Mucosa of stomach (tissue), 1 donor: Measurements from ENCODE around the gene CEMP1.

Experiments
- H3K27me3 ChIP-seq: one replicate; pipeline ENCODE4 v1.7.0; 2013; ENCODE audit warnings: mild to moderate bottlenecking, low read length; ENCODE audit not compliant: control insufficient read depth, insufficient read depth
- H3K36me3 ChIP-seq: one replicate; pipeline ENCODE4 v1.7.0; 2013; ENCODE audit warnings: low read length; ENCODE audit not compliant: control insufficient read depth, insufficient read depth
- H3K4me1 ChIP-seq: one replicate; pipeline ENCODE4 v1.7.0; 2013; ENCODE audit warnings: mild to moderate bottlenecking, low read length; ENCODE audit not compliant: control insufficient read depth, insufficient read depth
- H3K4me3 ChIP-seq: one replicate; pipeline ENCODE4 v1.7.0; 2013; ENCODE audit warnings: low read length
- H3K9ac ChIP-seq: one replicate; pipeline ENCODE4 v1.7.0; 2013; ENCODE audit warnings: mild to moderate bottlenecking, low read length, moderate library complexity
- H3K9me3 ChIP-seq: one replicate; pipeline ENCODE4 v1.7.0; 2013; ENCODE audit warnings: mild to moderate bottlenecking, low read length, moderate library complexity; ENCODE audit not compliant: control insufficient read depth
- donor health status: Pancreatic carcinoma.

Gene CEMP1

DNA sequence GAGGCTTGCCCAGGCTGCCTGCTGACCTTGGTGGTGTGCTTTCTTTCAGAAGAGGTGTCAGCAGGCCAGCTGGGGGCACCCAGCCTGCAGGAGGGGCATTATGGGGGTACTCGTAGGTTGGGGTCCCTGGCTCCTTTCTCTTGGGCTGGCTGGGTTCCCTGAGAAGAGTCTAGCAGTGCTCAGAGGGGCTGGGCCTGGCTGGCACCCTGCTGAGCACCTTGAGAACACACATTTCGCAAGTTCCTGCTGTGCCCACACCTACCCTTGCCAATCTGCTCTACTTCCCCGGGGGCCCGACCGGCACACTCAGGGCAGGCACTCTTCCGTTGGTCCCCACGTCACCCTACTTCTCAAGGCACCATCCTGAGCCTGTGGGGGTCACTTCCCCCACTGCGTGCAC is 5.1 kb downstream of the CEMP1 start:
- H3K27me3 ChIP-seq: no peaks in the 10 kb centered on the region
- peaks cover 7% of the 10 kb centered on the region for H3K4me1 ChIP-seq
- H3K36me3 ChIP-seq: peaks cover 4% of the 10 kb centered on the region
- H3K9me3 ChIP-seq: no peaks in the 10 kb centered on the region
- no peak overlapping the region for H3K9ac ChIP-seq
- no peak overlapping the region for H3K4me3 ChIP-seq

- H3K4me3 ChIP-seq: no peak overlapping the region
- H3K9me3 ChIP-seq: no peaks in the 10 kb centered on the region
- peaks cover 4% of the 10 kb centered on the region for H3K36me3 ChIP-seq
- no peak overlapping the region for H3K9ac ChIP-seq
- H3K27me3 ChIP-seq: no peaks in the 10 kb centered on the region
- H3K4me1 ChIP-seq: peaks cover 11% of the 10 kb centered on the region
Measured at GRCh38 chr16:2524339-2524938, 6.8 kb downstream of the CEMP1 start.

DNA sequence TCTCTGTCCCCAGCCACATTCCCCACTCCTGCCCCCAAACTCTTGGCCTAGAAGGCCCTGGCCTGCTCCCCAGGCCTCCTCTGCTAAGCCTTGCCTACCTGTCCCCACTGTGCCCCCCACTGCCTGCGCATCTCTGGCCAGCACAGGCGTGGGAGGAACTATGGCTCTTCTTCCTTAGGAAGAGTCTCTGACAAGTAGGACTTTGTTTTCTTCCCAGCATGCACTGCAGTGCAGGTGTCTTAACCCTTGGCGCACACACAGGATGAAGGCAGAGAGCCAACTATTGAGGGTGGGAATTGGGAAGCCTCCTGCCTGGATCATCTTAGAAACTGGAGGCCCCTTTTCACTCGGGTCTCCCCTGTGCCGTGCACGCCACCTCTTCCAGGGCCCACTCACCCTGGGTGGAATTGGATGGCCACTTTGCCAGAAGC is 7.4 kb downstream of the CEMP1 start:
- H3K4me1 ChIP-seq: peaks cover 17% of the 10 kb centered on the region
- no peak overlapping the region for H3K4me3 ChIP-seq
- no peaks in the 10 kb centered on the region for H3K27me3 ChIP-seq
- H3K36me3 ChIP-seq: no peaks in the 10 kb centered on the region
- H3K9ac ChIP-seq: no peak overlapping the region
- no peaks in the 10 kb centered on the region for H3K9me3 ChIP-seq

DNA sequence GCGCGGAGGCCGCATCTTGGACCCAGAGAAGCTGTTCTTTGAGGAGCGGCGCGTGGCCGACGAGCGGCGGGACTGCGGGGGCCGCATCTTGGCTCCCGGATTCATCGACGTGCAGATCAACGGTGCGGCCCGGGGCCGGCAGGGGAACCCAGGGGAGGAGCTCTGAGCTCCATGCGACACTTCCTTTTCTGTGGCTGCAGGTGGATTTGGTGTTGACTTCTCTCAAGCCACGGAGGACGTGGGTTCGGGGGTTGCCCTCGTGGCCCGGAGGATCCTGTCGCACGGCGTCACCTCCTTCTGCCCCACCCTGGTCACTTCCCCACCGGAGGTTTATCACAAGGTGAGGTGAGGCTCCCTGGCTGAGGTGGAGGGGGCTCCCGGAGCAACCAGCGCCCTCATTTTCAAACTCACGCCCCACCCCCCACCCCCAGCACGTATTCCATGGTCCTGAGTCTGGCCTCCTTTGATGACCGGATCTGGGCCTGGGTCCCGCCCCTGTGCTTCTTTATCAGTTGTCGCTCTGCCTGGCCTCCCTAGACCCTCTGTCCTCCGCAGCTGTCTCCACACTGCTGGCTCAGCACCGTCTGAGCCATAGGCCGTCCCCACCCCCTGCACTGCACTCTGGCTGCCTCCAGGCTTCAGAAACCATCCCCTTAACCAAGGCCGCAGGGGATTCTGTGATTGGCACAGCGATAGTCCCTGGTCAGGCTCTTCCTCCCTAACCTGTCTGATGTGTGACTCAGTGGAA is 10.2 kb downstream of the CEMP1 start:
- H3K36me3 ChIP-seq: no peaks in the 10 kb centered on the region
- no peak overlapping the region for H3K4me3 ChIP-seq
- H3K4me1 ChIP-seq: peaks cover 42% of the 10 kb centered on the region

GRCh38 chr16:2520097-2520783 is 11.0 kb downstream of the CEMP1 start, which contains the start of gene AMDHD2:
AMDHD2 (plus strand) TSS chr16:2520371; CDS start chr16:2520459, 88 bp downstream.
- Histone ChIP-seq H3K27me3 (no peaks in the 10 kb centered on the region), H3K9me3 (no peaks in the 10 kb centered on the region), H3K4me3 (no peak within 1 kb of the TSS), H3K36me3 (no peaks in the 10 kb centered on the region), H3K9ac (peak within 1 kb of the TSS; percentile 28), H3K4me1 (peaks cover 49% of the 10 kb centered on the region)

More for the DNA sequence above, 10.2 kb downstream of the CEMP1 start:
- Histone ChIP-seq H3K9me3 (no peaks in the 10 kb centered on the region), H3K27me3 (no peaks in the 10 kb centered on the region), H3K9ac (peak overlapping the region; percentile 11)

DNA sequence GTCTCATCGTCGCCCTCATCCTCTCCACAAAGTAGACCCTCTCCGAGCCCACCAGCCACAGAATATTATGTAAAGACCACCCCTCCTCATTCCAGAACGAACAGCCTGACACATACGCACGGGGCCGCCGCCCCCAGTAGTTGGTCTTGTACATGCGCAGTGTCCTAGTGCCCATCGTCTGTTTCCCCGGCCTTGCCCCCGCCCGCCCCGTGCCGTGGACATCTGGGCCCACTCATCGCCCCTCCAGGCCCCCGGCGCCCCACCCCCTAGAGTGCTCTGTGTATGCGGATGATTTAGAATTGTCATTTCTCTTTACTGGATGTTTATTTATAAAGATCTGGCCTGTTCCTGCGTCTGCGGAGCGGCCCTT is 11.5 kb downstream of the CEMP1 start:
- Histone ChIP-seq H3K9me3 (no peaks in the 10 kb centered on the region), H3K4me1 (peaks cover 53% of the 10 kb centered on the region), H3K27me3 (no peaks in the 10 kb centered on the region), H3K9ac (peak overlapping the region; percentile 28), H3K4me3 (no peak overlapping the region), H3K36me3 (no peaks in the 10 kb centered on the region)

GRCh38 chr16:2518823-2519710 is 12.1 kb downstream of the CEMP1 start:
- Histone ChIP-seq H3K4me1 (peaks cover 53% of the 10 kb centered on the region), H3K9ac (peak overlapping the region; percentile 28), H3K27me3 (no peaks in the 10 kb centered on the region), H3K4me3 (no peak overlapping the region), H3K36me3 (no peaks in the 10 kb centered on the region), H3K9me3 (no peaks in the 10 kb centered on the region)

DNA sequence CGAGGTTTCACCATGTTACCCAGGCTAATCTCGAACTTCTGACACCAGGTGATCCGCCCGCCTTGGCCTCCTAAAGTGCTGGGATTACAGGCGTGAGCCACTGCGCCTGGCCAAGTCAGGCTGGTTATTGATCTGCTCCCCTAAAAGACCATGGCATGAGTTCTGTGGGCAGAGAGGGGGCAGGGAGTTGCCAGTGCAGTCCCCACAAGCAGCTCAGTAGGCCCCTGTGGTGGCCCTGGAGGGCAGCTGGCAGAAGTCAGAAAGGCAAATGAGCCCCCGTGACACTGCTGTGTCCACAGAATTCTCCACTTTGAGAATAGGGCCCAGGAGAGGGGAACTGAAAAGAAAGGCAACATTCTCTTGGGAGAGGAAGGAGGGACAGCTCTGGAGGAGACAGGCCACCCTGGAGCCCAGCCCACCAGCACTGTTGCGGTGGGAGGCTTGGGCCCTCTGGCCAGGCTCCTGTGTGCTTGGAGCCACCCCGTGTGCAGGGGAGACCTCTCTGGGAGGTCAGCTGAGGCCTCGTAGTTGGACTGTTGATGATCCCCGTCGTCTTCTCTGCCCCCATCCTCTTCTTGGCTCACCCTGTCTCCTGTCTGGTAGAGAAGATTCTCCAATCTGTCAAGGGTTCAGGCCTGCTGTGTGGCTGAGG is 13.1 kb downstream of the CEMP1 start:
- Histone ChIP-seq H3K9me3 (no peaks in the 10 kb centered on the region), H3K4me1 (peaks cover 57% of the 10 kb centered on the region), H3K9ac (no peak overlapping the region)

DNA sequence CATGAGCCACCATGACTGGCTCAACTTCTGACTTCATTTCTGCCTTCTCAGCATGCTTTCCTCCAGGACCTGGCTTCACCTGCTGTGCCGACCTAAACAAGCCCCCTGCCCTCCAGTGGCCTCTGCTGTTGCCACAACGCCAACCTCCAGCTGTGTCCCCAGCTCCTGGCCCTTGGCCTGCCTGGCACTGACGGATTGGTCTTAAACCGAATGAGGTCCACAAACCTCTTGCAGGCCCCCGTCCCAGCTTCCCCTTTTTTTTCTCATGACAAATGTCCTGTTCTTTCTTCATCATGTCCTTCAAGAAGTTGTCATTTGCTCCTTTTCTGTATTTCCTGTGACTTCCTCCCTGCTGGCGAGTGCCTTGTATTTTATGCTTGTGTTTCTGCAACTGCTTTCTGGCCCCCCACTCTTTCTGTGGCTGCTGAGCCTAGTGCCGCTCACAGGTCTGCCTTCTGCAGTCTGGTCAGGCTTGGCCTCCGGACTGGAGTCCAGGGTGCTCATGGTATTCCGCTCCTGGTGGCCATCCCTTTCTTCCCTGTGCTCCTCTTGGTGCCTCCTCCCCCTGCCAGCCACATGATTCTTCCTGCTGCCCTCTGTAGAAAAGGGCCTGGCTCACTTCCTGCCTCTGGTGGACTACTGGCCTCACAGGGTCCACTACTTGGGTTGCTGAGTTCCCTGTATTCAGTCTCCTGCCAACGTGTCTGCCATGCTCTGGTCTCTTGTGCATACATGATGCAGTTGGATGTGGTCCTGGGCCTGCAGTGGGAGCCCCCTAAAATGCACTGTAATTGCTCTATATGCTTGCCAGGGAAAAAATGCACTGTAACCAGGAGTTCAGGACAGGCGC is 14.6 kb downstream of the CEMP1 start:
- peaks cover 3% of the 10 kb centered on the region for H3K27me3 ChIP-seq
- peak overlapping the region; percentile 87 for H3K9ac ChIP-seq
- H3K36me3 ChIP-seq: no peaks in the 10 kb centered on the region
- H3K4me1 ChIP-seq: peaks cover 65% of the 10 kb centered on the region
- no peaks in the 10 kb centered on the region for H3K9me3 ChIP-seq
- peak overlapping the region; percentile 25 for H3K4me3 ChIP-seq

More for the DNA sequence above, 13.1 kb downstream of the CEMP1 start:
- Histone ChIP-seq H3K27me3 (no peaks in the 10 kb centered on the region), H3K36me3 (no peaks in the 10 kb centered on the region), H3K4me3 (no peak overlapping the region)

GRCh38 chr16:2515180-2515851 is 15.9 kb downstream of the CEMP1 start:
- peaks cover 64% of the 10 kb centered on the region for H3K4me1 ChIP-seq
- no peaks in the 10 kb centered on the region for H3K9me3 ChIP-seq
- peak overlapping the region; percentile 87 for H3K9ac ChIP-seq
- H3K36me3 ChIP-seq: no peaks in the 10 kb centered on the region
- H3K4me3 ChIP-seq: peak overlapping the region; percentile 81
- peaks cover 3% of the 10 kb centered on the region for H3K27me3 ChIP-seq
